ENCODE data around the gene KHSRP.
"Not testable (repeated sequence)": the region's sequence is repeated elsewhere in the genome, so short reads cannot be mapped to it uniquely, and the experiment has no call there.

The KHSRP gene

DNA sequence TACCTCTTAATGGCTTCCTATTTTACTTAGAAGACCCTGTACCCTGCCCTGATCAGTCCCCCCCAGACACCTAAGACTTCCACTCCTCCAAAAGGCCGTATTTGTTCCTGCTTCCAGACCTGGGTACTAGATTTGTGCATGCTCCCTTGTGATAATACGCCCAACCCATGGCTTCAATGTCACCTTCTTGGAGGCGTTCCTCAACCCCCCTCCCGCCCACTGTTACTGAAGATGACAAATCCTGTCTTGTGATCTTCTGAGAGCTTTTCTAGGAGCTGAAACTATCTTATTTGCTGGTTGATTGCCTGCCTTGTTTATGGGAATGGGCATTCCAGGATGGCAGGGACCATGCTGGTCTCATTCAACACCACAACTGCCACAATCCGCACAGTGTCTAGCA, 25.6 kb upstream of the KHSRP start:
- DNase-seq = no peak

GRCh38 chr19:6448045-6448444, 23.4 kb upstream of the KHSRP start:
- DNase-seq = no peak

GRCh38 chr19:6446452-6446851, 21.8 kb upstream of the KHSRP start:
- DNase-seq = no peak

- no peak for DNase-seq
Measured at GRCh38 chr19:6443986-6444385, 19.4 kb upstream of the KHSRP start.

GRCh38 chr19:6442087-6442688, 17.6 kb upstream of the KHSRP start:
- DNase-seq = no peak

DNA sequence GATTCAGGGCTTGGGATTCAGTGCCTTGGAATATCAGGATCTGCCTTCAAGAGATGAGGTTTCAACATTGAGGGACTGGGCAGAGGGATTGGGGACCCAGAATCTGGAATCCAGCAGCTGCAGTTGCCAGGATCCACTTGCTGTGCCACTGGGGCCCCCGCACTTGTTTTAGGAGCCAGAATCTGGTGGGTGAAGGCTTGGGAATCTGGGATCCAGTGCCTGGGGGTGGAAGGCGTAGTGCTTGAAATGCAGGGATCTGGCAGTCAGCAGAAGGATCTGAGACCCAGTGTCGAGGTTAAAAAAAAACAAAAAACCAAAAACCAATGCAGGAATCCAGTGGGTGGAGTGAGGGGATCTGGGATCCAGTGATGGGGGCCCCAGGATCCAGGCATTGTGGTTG, 16.3 kb upstream of the KHSRP start:
- no peak for DNase-seq

DNA sequence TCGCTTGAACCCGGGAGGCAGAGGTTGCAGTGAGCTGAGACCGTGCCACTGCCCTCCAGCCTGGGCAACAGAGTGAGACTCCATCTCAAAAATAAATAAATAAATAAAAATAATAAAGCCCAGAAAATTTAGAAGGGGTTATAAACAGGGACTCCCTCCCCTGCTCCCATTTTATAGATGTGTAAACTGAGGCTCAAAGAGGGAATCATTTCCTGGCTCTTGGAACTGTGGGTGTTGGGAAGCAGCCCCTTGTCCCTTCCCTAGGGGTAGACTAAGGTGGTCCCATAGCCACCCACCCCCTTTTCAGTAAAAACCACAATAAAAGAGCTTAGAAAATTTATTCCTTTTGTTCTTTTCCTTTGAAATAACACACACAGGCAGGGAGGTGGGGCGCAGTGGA, 15.1 kb upstream of the KHSRP start:
- DNase-seq = no peak

DNA sequence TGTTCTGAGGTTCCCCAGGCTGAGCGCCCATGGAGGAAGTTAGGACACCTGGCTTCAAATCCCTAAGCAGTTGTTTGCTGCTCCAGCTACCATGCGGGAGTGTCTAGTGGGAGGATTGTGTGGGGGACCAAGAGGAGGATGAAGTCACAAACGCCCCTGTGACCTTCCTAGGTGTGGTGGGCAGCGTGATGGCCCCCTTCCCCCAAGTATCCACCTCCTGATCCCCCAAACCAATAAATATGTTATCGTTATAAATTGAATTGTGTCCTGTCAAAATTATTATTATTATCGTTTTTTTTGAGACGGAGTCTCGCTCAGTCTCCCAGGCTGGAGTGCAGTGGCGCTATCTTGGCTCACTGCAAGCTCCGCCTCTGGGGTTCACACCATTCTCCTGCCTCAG, 9.1 kb upstream of the KHSRP start, which contains the start of gene SLC25A41:
Gene SLC25A41 (minus strand): TSS at position 101 of the 400 bp plus-strand sequence. CDS start 70 bp downstream, at position 31.
- no peak for DNase-seq

- DNase-seq = no peak
Measured at GRCh38 chr19:6433165-6433564, 8.6 kb upstream of the KHSRP start.

DNA sequence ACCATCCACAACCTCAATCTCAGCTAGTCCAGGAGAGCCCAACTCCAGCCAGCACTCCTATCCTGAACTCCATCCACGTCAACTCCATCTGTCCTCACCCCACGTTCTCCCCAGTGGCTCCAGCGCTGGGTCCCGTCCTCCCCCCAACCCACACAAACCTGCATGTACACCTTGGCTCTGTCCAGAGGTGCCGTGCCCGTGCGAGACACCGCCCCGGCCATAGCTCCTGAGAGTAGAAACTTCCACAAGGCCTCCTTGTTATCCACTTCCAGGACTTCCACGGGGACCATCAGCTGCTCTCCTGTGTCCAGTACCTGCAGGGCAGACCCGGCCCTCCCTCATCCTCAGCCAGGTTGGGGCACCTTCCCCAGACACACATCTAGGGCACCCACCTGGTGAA, 7.3 kb upstream of the KHSRP start:
- no peak for DNase-seq

DNA sequence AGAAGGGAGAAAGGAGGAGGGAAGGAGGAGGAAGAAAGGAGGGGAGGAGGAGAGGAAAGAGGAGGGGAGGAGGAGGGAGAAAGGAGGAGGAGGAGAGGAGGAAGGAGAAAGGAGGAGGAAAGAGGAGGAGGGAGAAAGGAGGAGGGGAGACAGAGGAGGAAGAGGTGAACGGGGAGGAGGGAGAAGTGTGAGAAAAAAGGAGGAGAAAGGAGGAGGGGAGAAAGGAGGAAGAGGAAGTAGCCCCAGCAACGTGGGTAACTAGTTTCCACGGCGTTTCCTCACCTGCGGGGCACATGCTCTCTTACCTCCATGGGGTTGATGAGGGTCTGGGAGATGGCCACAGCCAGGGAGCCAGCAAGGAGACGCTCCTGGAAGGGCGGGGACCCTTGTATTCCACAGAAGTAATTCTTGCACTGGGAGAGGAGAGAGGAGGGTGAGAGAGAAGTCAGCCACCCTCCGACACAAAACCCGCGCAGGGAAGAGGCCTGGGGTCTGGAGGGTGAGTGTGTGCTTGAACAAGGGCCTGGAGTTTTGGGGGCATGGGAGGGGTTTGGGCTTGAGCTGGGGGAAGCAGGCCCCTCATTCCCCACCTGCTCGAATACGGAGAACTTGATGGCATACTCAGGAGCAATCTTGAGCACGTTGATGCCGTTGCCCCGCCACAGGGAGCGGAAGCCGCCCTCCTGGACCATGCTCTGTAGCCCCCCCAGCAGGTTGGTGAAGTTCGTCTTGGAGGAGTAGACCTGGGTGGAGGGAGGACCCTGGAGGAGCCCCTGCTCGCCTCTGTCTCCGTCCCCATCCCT, 5.0 kb upstream of the KHSRP start:
- DNase-seq = no peak

- not testable (repeated sequence) for DNase-seq
Measured at GRCh38 chr19:6428692-6429418, 4.2 kb upstream of the KHSRP start.

DNA sequence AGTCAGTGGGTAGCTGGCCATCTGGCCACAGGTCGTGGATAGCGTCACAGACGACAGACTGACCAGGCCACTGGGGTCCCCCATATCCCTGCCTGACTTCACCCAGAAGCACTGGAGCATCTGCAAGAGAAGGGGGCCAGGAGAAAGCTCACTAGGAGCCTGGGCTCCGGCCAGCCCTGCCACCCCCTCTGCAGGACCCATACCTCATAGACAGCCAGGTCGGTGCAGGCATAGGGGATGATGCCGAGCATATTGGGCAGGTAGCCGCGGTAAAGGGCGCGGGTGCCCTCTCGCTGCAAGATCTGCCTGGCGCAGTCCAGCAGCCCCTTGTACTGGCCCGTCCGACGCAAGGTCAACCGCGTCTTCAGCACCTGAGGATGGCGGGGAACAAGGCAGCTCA, 2.5 kb upstream of the KHSRP start:
- DNase-seq = no peak

DNA sequence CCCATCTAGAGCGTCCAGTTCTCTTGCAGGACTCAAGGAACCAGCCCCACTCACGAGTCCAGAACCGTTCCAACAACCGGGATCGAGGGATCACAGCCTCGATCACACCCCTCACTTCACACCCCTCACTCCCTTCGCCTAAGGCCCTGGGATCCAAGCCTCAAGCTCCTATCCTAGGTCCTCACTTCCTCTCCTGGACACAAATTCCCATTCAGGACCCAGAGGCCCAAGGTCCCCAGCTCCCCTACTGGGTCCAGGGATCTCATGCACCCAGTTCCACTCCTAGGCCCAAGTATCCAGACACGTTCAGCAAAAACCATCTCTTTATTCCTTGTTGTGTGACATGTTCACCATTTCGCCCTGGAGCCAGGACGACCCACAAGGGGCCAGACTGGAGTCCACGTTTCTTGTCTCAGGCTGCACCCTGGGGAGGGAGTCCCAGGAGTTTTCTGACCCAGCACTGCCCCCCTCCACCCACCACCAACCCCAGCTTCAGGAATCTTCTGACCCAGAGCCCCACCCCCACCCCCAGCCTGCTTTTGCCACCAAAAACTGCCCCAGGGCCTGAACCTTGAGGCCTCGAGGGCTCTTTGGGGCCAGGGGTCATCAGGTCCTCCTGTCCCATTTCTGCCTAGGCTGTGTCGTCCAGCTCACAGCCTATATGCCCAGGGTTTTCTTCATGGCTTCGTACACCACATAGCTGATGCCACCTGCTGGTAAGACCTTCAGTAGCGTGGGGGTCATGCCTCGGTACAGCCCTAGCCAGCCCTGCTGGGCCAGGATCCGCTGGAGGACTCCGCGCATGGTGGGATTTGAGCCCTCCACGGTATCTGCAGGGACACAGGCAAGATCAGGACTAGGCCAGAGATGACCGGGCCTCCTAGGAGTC, 1.4 kb upstream of the KHSRP start:
- DNase-seq = peak in 2 of 14 donors; percentile 17 to 36

- DNase-seq = peak; percentile 98 to 100 (median 100)
Measured at GRCh38 chr19:6424939-6425731, 524 bp upstream of the KHSRP start.

GRCh38 chr19:6423499-6424194, 964 bp downstream of the KHSRP start:
- peak in 3 of 14 donors; percentile 22 to 38 (median 23) for DNase-seq

- DNase-seq = no peak
Measured at GRCh38 chr19:6421075-6422014, 3.3 kb downstream of the KHSRP start.

- no peak for DNase-seq
Measured at GRCh38 chr19:6418562-6418932, 6.1 kb downstream of the KHSRP start.

DNA sequence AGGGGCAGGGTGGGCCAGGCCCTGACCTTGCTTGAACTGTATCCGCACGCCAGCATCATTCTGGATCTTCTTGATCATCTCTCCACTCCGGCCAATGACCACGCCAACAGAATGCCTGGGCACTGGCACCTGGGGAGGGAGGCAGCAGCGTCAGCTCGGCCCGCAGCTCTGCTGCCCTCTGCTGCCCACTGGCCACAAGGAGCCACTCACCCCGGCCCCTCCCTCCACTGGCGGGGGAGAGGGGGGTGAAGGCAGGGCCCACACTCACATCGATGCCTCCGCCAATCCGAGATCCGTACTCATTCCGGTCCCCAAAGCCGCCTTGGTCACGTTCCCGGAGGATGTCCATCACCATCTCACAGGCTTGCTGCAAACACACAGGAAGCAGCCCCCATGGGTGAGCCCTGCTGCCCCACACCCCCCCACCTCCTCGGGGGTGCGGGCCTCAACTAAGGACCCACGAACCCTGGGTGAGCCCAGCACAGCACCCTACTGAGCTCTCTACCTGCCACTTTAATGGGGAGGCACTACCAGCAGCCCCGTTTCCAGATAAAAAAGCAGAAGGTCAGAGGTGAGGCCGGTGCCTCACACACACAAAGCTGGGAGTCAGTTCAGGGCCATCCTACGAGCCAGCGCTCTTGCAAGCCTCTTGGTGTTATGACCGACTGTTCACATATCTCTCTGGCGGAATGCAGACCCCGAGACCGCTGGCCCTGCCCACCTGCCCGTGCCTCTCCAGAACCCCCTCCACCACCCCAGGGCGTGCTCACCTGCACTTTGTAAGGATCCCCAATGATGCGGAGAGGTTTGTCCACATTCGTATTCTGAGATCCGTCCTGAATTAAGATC, 6.7 kb downstream of the KHSRP start:
- DNase-seq = peak in 10 of 14 donors; percentile 3 to 75 (median 20)
